Medulla oblongata (tissue), 1 donor: Measurements from ENCODE around the gene KAT2A.
A peak's percentile ranks its signal among the peaks of the same experiment; 100 is the strongest.

Experiments
- DNase-seq: peaks from one replicate; pipeline ENCODE4 v3.0.0-alpha.2; 2015; ENCODE audit errors: extremely low spot score

Gene KAT2A

GRCh38 chr17:42114118-42114517, 7.0 kb downstream of the KAT2A start:
- no peak for DNase-seq

- no peak for DNase-seq
These were observed 7.7 kb downstream of the KAT2A start for GRCh38 chr17:42113293-42114069.

- peak; percentile 88 for DNase-seq
These were observed 8.5 kb downstream of the KAT2A start, which contains the start of gene DHX58 for GRCh38 chr17:42112552-42113176. Gene DHX58, minus strand, starts transcription at chr17:42112714. Its CDS starts 822 bp downstream, at chr17:42111892.

- peak; percentile 28 for DNase-seq
These were observed 9.2 kb downstream of the KAT2A start for GRCh38 chr17:42111871-42112551.

- no peak for DNase-seq
These were observed 9.9 kb downstream of the KAT2A start for GRCh38 chr17:42111265-42111636.

- DNase-seq = no peak
These were observed 10.6 kb downstream of the KAT2A start for GRCh38 chr17:42110301-42111264.

- no peak for DNase-seq
These were observed 12.1 kb downstream of the KAT2A start for GRCh38 chr17:42109086-42109485.

GRCh38 chr17:42107597-42108576, 13.3 kb downstream of the KAT2A start:
- peak; percentile 22 for DNase-seq

GRCh38 chr17:42107124-42107523, 14.0 kb downstream of the KAT2A start:
- no peak for DNase-seq

GRCh38 chr17:42106009-42106408, 15.2 kb downstream of the KAT2A start:
- no peak for DNase-seq

GRCh38 chr17:42104264-42104663, 16.9 kb downstream of the KAT2A start:
- no peak for DNase-seq

GRCh38 chr17:42103221-42103954, 17.8 kb downstream of the KAT2A start:
- no peak for DNase-seq

GRCh38 chr17:42101513-42102292, 19.5 kb downstream of the KAT2A start:
- DNase-seq = peak; percentile 76

- no peak for DNase-seq
These were observed 22.3 kb downstream of the KAT2A start for GRCh38 chr17:42098730-42099399.

GRCh38 chr17:42097691-42098631, 23.2 kb downstream of the KAT2A start, which contains the start of gene ZNF385C:
Gene ZNF385C, minus strand, starts transcription at chr17:42098473. Its CDS starts 35,417 bp downstream, at chr17:42063056.
- DNase-seq = no peak

GRCh38 chr17:42096360-42097111, 24.6 kb downstream of the KAT2A start:
- no peak for DNase-seq
